LNCaP clone FGC (cell line): ENCODE measurements around the gene YARS1.

Experiments used
- DNase-seq: peaks from one replicate; pipeline ENCODE4 v3.0.0-alpha.2; 2011; ENCODE audit warnings: low read depth
- H3K4me3 ChIP-seq: 2 replicates; pipeline ENCODE4 v1.5.1; 2011; ENCODE audit warnings: mild to moderate bottlenecking, low read depth, low read length, control low read depth
- CTCF ChIP-seq: IDR thresholded peaks from 2 replicates; pipeline ENCODE4 v1.5.1; 2012; ENCODE audit warnings: mild to moderate bottlenecking; ENCODE audit not compliant: control insufficient read depth, insufficient read depth; ENCODE audit errors: extremely low read depth

Gene YARS1

GRCh38 chr1:32755810-32756159 is 61.4 kb downstream of the YARS1 start:
- no peak for TF ChIP-seq CTCF
- H3K4me3 ChIP-seq, result peak overlapping the region; percentile 97

DNA sequence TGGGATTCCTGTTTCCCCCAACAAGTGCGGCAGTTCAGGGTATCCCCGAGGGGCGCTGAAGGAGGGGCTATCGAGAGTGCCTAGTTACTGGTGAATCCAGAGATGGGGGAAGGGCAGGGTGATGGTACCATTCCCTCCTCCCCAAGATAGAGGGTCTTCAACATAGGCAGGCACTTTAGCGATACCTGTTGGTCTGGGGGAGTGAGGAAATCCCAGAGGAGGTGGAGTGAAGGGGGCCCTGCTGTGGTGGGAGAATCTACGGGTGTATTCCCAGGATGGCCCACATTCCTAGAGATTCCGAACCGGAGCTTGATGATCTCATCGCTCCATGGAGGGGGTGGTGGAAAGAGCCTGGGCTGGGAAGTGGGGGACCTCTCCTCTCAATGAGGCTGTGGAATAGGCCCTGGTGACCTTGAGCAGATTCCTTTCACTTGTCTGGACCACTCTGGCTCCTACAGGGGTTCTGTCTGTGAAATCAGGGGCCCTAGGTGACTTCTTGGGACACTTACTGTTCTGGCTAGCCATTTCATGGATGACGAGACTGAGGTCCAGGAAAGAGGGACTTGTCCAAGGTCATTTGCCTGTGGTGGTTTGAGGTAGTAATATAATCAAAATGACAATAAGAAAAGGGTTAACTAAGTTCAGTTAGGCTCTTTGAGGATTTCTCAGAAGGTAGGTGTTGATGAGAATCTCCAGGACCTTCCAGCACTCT is 61.9 kb downstream of the YARS1 start:
- H3K4me3 ChIP-seq, result peak overlapping the region; percentile 97
- no peak for TF ChIP-seq CTCF
- DNase-seq, result no peak

More at GRCh38 chr1:32755810-32756159, 61.4 kb downstream of the YARS1 start:
- no peak for DNase-seq

- TF ChIP-seq CTCF, result no peak
- peak overlapping the region; percentile 97 for H3K4me3 ChIP-seq
- no peak for DNase-seq
Measured at GRCh38 chr1:32754317-32755097, 62.7 kb downstream of the YARS1 start.

DNA sequence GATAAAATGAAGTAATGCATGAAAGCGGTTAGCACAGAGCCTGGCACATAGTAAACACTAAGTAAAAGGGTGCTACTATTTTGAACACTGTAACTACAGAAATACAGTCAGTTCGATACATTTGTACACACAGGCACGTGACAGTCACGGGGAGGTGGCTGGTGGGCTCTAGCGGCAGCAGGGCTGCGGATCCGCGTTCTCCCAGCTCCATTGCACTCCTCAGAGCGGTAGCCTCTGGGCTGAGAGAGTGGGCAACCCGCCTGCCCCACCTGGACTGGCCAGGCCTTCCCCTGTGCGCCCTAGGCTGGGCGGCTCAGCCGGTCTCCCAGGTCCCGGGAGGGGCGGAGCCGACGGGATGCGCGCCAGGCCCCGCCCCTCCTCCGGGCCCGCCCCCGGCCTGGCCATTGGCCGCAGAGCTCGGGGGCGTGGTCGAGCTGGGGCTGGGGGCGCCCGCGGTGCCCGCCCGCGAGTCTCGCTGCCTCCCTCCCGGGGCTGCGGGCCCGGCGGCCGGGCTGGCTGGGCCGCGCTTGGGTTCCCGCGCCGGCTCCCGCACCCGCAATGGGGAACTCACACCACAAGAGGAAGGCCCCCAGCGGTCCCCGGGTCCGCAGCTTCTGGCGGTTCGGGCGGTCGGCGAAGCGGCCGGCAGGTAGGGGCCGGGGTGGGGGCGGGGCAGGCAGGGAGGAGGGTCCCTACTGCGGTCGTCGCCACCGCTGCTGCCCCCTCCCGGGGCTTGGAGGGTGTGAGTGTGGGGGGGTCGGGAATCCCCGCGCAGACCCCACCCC is 63.4 kb downstream of the YARS1 start:
- TF ChIP-seq CTCF, result 0 out of 2 replicates have a peak, but pooled peaks have one; percentile 7
- DNase-seq, result no peak
- peak overlapping the region; percentile 97 for H3K4me3 ChIP-seq

GRCh38 chr1:32749771-32750170 is 67.4 kb downstream of the YARS1 start:
- DNase-seq, result no peak
- TF ChIP-seq CTCF, result no peak
- no peak overlapping the region for H3K4me3 ChIP-seq

- no peak overlapping the region for H3K4me3 ChIP-seq
- no peak for DNase-seq
- TF ChIP-seq CTCF, result no peak
Measured at GRCh38 chr1:32749332-32749731, 67.8 kb downstream of the YARS1 start.
